Stimulated activated naive B cell treated with anti-CD40 and anti-IgM and Interleukin-4, amounts not matched to agents 10 μg/mL and 1 μg/mL and 100 μg/mL, for 72 hours (primary cell): ENCODE measurements around the gene ECM1.
A peak's percentile ranks its signal among the peaks of the same experiment; 100 is the strongest.

Experiments
- ATAC-seq, 2 donors: fragments of 150-1000 bp; cut with Tn5 transposase; replicated peaks; 2 replicates each; pipeline ENCODE4 v1.10.0; 2021; ENCODE audit warnings: moderate library complexity in 1 of 2
- DNase-seq: peaks from one replicate; pipeline ENCODE4 v3.0.0; 2021
- H3K27ac Mint-ChIP-seq: one replicate; pipeline ENCODE4 v1.8.0; 2022; ENCODE audit warnings: mild to moderate bottlenecking, mixed read lengths
- H3K27me3 Mint-ChIP-seq, 2 donors: one replicate each; pipeline ENCODE4 v1.8.0; 2022; ENCODE audit warnings: mixed read lengths in 2 of 2
- H3K36me3 Mint-ChIP-seq, 2 donors: one replicate each; pipeline ENCODE4 v1.8.0; 2022; ENCODE audit warnings: mixed read lengths in 2 of 2, mild to moderate bottlenecking in 1 of 2
- H3K4me1 Mint-ChIP-seq, 2 donors: one replicate each; pipeline ENCODE4 v1.8.0; 2022; ENCODE audit warnings: mixed read lengths in 2 of 2, mild to moderate bottlenecking in 1 of 2
- H3K4me3 Mint-ChIP-seq, 2 donors: one replicate each; pipeline ENCODE4 v1.8.0; 2022; ENCODE audit warnings: mild to moderate bottlenecking in 2 of 2, mixed read lengths in 2 of 2, moderate library complexity in 1 of 2
- H3K9me3 Mint-ChIP-seq, 2 donors: one replicate each; pipeline ENCODE4 v1.8.0; 2022; ENCODE audit warnings: mixed read lengths in 2 of 2, mild to moderate bottlenecking in 1 of 2

ECM1 gene

GRCh38 chr1:150516616-150517015 lies 8.7 kb downstream of the ECM1 start:
- peak overlapping the region; percentile 94 for H3K27ac Mint-ChIP-seq
- peaks cover 25 to 43% of the 10 kb centered on the region in 2 donors for H3K4me1 Mint-ChIP-seq
- H3K9me3 Mint-ChIP-seq: no peaks in the 10 kb centered on the region
- H3K4me3 Mint-ChIP-seq: peak overlapping the region; percentile 94 to 99
- H3K27me3 Mint-ChIP-seq: no peaks in the 10 kb centered on the region
- peak; percentile 24 to 33 for ATAC-seq
- peaks cover 16 to 19% of the 10 kb centered on the region in 2 donors for H3K36me3 Mint-ChIP-seq
- peak; percentile 6 for DNase-seq

DNA sequence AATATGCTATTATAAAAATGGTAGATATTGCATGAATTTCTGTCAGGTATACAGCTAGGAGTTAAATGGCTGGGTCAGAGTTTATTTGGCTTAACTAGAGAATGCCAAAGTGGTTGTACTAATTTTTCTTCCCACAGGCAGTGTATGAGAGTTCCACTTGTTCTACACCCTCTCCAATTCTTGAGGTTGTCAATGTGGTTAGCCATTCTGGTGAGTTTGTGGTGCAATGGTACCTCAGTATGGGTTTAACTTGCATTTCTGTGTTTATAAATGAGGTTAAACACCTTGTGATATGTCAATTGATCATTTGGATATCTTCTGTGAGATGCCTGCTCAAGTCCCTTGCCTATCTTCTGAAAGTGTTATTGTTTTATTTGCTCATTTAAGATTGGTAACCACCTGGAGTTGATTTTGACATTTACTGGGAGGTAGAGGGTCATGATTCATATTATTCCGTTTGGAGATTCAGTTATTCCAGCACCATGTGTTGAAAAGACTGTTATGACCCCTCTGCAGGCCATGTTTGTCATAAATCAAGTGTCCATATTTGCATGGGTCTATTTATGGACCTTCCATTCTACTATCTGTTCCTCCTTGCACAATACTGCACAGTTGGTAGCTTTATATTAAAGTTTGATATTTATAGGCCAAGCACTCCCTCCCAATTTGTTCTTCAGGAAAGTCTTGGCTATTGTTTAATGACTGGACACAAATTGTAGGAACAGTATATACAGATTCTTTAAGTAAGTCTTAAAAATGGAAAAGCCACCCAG lies 13.5 kb downstream of the ECM1 start:
- no peak for ATAC-seq
- no peaks in the 10 kb centered on the region for H3K36me3 Mint-ChIP-seq
- H3K4me3 Mint-ChIP-seq: no peak overlapping the region
- no peaks in the 10 kb centered on the region for H3K9me3 Mint-ChIP-seq
- H3K4me1 Mint-ChIP-seq: peaks cover 10 to 15% of the 10 kb centered on the region in 2 donors
- H3K27me3 Mint-ChIP-seq: no peaks in the 10 kb centered on the region
- DNase-seq: no peak
- no peak overlapping the region for H3K27ac Mint-ChIP-seq

DNA sequence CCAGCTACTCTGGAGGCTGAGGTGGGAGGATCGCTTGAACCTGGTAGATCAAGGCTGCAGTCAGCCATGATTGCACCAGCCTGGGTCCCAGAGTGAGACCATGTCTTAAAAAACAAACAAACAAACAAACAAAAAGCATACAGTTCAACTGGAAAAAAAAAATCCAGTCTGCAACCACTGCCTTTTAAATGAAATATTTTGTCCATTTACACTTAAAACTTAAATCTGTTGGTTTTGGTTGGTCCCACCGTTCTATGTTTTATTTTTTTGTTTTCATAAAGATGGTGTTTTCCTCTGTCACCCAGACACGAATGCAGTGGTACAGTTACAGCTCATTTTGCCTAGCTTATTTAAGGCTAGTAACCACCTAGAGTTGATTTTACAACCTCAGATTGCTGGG lies 17.4 kb downstream of the ECM1 start:
- H3K4me1 Mint-ChIP-seq: peaks cover 0 to 7% of the 10 kb centered on the region in 2 donors
- no peaks in the 10 kb centered on the region for H3K27me3 Mint-ChIP-seq
- H3K9me3 Mint-ChIP-seq: no peaks in the 10 kb centered on the region
- ATAC-seq (no peak), DNase-seq (no peak)
- H3K27ac Mint-ChIP-seq: no peak overlapping the region
- H3K4me3 Mint-ChIP-seq: no peak overlapping the region
- no peaks in the 10 kb centered on the region for H3K36me3 Mint-ChIP-seq

DNA sequence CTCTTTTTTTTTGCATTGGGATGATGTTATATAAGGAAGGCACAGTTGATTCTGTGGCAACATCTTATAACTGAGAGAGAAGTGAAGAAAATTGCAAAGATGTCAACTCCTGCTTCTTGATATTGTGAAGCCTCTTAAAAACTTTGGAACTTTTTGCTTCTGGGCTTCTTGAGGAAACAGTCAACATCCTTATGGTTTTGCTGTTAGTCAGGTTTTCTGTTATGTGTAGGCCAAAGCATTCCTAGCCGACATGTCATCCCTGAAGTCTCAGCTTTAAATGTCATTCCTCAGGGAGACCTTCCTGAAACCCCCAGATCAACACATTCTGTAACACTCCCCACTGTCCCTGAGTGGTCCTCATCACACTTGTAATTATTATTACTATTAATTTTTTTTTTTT lies 20.3 kb downstream of the ECM1 start:
- H3K4me1 Mint-ChIP-seq: peaks cover 10 to 28% of the 10 kb centered on the region in 2 donors
- ATAC-seq: no peak
- H3K9me3 Mint-ChIP-seq: no peaks in the 10 kb centered on the region
- H3K27me3 Mint-ChIP-seq: no peaks in the 10 kb centered on the region
- H3K4me3 Mint-ChIP-seq: no peak overlapping the region
- DNase-seq: no peak
- no peak overlapping the region for H3K27ac Mint-ChIP-seq
- H3K36me3 Mint-ChIP-seq: no peaks in the 10 kb centered on the region

DNA sequence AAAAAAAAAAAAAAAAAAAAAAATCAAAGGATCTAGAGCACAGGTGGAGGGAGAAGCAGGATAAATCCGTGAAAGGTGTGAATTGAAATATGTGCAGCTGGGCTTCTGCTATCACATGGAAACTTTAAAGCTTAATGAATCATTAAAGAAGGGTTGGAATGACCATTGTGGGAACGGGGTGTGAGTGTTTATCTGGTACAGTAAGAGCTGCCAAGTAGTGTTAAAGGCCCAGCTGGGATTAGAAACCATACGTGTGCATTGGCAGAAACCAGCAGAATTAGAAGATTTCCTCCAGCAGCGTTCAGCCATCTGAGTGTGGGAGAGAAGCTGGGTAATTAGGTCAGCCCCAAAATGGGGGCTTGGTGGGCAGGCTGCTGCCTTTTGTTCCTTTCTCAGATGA lies 21.1 kb downstream of the ECM1 start:
- ATAC-seq (no peak), DNase-seq (no peak)
- Mint-ChIP-seq H3K27me3 (no peaks in the 10 kb centered on the region), H3K9me3 (no peaks in the 10 kb centered on the region), H3K4me1 (peaks cover 10 to 28% of the 10 kb centered on the region in 2 donors), H3K27ac (no peak overlapping the region), H3K4me3 (no peak overlapping the region), H3K36me3 (no peaks in the 10 kb centered on the region)

- Mint-ChIP-seq H3K36me3 (no peaks in the 10 kb centered on the region), H3K4me3 (no peak overlapping the region), H3K27me3 (no peaks in the 10 kb centered on the region), H3K27ac (no peak overlapping the region), H3K9me3 (no peaks in the 10 kb centered on the region), H3K4me1 (peaks cover 10 to 28% of the 10 kb centered on the region in 2 donors)
- ATAC-seq: peak; percentile 56 to 67
- DNase-seq: no peak
These were observed 22.7 kb downstream of the ECM1 start for GRCh38 chr1:150530491-150531159.

DNA sequence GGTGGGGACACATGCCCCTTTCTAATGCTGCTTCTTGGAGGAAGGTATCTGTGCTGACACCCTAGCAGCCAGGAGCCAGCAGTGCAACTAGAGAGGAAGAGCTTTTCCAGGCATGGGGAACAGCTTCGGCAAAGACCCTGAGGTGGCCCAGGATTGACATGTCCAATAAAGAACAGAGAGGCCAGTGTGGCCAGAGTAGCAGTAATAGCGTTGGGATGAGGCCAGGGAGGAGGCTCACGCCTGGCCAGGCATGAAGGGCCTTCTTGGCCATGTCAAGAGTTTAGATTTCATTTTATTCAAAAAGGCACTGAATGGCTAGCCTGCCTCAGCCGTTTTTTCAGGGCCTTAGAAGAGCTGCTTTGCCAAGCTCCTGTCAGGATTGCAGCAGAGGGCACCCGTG lies 25.0 kb downstream of the ECM1 start:
- peaks cover 10 to 28% of the 10 kb centered on the region in 2 donors for H3K4me1 Mint-ChIP-seq
- no peak for DNase-seq
- no peak overlapping the region for H3K4me3 Mint-ChIP-seq
- peaks cover 0 to 8% of the 10 kb centered on the region in 2 donors for H3K27me3 Mint-ChIP-seq
- no peak for ATAC-seq
- H3K9me3 Mint-ChIP-seq: no peaks in the 10 kb centered on the region
- no peak overlapping the region for H3K27ac Mint-ChIP-seq
- no peaks in the 10 kb centered on the region for H3K36me3 Mint-ChIP-seq

- Mint-ChIP-seq H3K4me1 (peaks cover 10 to 28% of the 10 kb centered on the region in 2 donors), H3K4me3 (no peak overlapping the region), H3K9me3 (no peaks in the 10 kb centered on the region), H3K27ac (no peak overlapping the region), H3K27me3 (peaks cover 0 to 8% of the 10 kb centered on the region in 2 donors), H3K36me3 (no peaks in the 10 kb centered on the region)
- no peak for ATAC-seq
- no peak for DNase-seq
These were observed 26.1 kb downstream of the ECM1 start for GRCh38 chr1:150534002-150534401.

DNA sequence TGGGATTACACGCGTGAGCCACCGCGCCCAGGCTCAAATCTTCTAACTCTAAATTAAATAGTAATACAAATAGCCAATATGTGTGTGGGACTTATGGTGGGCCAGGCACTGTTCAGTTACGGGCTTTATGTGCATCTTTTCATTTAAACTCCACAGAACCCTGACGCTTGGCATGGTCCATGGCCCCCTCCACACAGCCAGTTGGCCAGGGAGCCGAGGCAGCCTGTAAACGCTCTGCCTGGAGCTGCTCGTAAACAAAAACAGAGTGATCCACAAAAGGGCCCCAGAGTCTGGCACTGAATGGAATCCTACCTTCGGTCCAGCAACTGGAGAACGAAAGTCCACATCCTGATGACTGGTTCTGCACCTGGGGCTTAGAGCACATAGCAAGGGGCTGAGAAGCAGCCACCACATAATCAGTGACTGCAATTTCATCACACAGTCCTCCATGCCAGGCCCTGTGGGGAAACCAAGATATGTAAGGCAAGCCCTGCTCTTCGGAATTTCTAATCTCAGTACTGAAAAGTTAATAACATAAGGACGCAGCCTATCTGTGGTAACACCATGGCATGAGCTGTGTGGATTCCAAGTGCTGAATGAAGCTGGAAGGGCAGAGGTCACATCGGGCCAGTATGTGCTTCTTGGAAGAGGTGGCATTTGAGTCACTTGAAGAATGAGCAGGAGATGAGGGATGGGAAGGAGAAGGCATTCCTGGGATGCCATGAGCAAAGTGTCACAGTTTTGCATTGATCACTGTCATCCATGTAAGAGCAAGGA lies 27.8 kb downstream of the ECM1 start:
- Mint-ChIP-seq H3K4me1 (peaks cover 7 to 17% of the 10 kb centered on the region in 2 donors), H3K9me3 (no peaks in the 10 kb centered on the region), H3K4me3 (no peak overlapping the region), H3K27ac (no peak overlapping the region), H3K36me3 (no peaks in the 10 kb centered on the region), H3K27me3 (peaks cover 0 to 8% of the 10 kb centered on the region in 2 donors)
- ATAC-seq: no peak
- DNase-seq: no peak

DNA sequence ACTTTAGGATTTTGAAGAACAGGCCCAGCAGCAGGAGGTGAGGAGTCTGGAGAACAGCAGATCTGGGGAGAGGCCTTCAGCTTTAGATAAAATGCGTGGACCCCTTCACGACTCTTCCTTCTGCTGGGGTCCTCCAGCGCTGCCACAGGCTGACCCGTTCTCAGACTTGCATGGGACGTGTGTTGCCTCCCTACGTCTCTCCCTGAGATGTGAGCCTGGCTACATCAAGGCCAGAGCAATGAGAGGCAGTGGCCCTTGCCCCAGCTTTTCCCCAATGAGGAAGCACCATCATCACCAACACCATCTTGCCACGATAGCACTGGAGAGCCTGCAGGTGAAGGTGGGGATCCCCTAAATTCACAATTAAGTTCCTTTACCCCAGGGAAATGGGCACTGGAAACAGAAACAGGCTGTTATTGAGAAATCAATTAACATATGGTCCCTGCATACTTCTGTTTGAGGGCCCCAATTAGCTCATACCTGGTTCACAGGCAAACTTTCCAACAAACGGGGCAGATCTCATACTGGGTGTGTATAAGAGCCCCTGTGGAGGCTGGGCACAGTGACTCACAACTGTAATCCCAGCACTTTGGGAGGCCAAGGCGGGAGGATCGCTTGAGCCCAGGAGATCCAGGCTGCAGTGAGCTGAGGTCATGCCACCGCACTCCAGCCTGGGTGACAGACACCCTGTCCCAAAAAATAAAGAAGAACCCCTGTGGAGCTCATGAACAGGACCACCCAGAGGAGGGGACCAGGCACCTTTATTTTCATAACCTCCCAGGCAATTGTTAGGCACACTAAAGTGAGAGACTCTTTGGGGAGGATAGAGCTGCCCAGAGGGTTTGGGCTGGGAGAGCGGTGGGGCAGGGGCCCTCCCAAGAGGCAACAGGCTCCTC lies 29.2 kb downstream of the ECM1 start:
- Mint-ChIP-seq H3K4me3 (no peak overlapping the region), H3K4me1 (peaks cover 4 to 8% of the 10 kb centered on the region in 2 donors), H3K27me3 (peaks cover 0 to 8% of the 10 kb centered on the region in 2 donors), H3K9me3 (no peaks in the 10 kb centered on the region), H3K27ac (no peak overlapping the region), H3K36me3 (no peaks in the 10 kb centered on the region)
- ATAC-seq: no peak
- no peak for DNase-seq

DNA sequence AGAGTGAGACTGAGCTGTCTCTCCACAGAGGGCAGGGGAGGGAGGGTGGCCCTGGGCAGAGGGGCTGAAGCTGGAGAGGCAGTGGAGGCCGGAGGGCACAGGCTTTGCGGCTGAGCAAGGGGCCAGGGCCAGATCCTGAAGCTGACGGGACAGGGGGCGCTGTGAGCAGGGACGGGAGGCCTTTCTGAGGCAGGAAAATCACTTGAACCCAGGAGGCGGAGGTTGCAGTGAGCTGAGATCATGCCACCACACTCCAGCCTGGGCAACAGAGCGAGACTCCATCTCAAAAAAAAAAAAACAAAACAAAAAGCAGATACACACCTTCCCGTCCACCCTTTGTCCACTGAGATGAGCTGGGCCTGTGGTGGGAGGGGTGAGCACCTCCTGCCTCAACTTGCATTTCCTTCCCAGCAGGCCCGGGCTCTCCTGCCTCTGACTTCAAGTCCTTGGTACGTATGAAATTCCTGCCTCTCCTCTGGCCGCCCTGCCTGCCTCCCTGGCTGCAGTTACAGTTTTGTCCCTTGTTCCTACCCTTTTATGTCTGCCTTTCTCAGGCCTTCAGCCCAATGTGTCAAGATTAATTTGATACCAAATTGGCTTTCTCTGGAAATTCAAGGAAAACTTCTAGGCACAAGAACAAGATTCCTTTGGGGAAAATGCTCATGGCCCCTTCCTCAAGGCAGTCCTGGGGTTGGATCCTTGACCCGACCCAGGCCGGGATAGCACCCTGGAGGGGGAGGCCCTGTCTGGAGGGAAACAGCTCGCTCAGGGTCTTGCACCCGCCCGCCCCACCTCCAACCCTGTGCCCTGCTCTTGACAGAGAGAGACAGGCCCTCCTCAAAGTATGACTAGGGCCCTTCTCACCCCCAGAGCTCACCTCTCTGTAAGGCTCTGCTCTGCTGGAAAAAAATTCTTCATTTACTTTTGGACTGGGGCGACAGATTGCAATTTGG lies 30.1 kb downstream of the ECM1 start:
- Mint-ChIP-seq H3K4me3 (no peak overlapping the region), H3K4me1 (no peaks in the 10 kb centered on the region), H3K9me3 (no peaks in the 10 kb centered on the region), H3K36me3 (no peaks in the 10 kb centered on the region), H3K27me3 (peaks cover 0 to 8% of the 10 kb centered on the region in 2 donors), H3K27ac (no peak overlapping the region)
- ATAC-seq: no peak
- no peak for DNase-seq

DNA sequence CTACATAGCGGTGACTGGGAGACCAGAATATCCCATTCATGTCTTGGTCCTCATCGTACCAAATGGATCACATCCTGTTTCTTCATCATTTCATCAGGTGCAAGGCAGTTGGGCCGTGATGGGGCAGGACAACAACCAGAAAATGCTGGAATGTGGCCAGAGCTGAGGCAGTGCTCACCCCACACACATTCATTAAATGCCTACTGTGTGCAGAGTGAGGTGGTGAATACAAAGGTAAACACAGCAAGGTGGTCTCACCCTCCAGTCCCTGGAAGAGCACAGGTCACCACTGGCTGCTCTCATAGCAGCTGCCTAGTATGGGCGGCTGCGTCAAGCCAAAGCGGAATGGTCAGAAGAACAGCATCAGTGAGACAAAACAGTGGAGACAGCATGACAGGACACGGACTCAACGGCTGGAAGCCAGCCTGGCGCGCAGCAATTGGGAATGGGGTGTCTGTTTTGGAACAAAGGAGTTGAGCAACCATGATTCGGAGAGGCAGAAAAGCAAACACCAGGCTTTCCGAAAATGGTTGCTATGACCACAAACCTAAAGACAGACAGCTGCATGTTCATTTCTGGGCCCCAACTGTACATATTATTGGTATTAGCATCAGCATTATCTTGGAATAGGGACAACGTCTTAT lies 35.7 kb downstream of the ECM1 start:
- Mint-ChIP-seq H3K27ac (no peak overlapping the region), H3K4me3 (no peak overlapping the region), H3K27me3 (peaks cover 0 to 17% of the 10 kb centered on the region in 2 donors), H3K9me3 (no peaks in the 10 kb centered on the region), H3K36me3 (no peaks in the 10 kb centered on the region), H3K4me1 (peaks cover 7 to 9% of the 10 kb centered on the region in 2 donors)
- DNase-seq (no peak), ATAC-seq (no peak)
